Measurements from ENCODE around the gene RAPGEF3.

GRCh38 chr12:47762850-47763465, 4.3 kb upstream of the RAPGEF3 start:
- TF ChIP-seq, protein P1, sequence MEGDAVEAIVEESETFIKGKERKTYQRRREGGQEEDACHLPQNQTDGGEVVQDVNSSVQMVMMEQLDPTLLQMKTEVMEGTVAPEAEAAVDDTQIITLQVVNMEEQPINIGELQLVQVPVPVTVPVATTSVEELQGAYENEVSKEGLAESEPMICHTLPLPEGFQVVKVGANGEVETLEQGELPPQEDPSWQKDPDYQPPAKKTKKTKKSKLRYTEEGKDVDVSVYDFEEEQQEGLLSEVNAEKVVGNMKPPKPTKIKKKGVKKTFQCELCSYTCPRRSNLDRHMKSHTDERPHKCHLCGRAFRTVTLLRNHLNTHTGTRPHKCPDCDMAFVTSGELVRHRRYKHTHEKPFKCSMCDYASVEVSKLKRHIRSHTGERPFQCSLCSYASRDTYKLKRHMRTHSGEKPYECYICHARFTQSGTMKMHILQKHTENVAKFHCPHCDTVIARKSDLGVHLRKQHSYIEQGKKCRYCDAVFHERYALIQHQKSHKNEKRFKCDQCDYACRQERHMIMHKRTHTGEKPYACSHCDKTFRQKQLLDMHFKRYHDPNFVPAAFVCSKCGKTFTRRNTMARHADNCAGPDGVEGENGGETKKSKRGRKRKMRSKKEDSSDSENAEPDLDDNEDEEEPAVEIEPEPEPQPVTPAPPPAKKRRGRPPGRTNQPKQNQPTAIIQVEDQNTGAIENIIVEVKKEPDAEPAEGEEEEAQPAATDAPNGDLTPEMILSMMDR (IDR thresholded peaks at IDR 0.05; ENCODE audit: low read depth, low read length) = no peak
- TF ChIP-seq, protein P2, sequence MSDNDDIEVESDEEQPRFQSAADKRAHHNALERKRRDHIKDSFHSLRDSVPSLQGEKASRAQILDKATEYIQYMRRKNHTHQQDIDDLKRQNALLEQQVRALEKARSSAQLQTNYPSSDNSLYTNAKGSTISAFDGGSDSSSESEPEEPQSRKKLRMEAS (IDR thresholded peaks at IDR 0.05; ENCODE audit: low read depth, low read length) = no peak
- no peak for TF ChIP-seq POLR2A (IDR thresholded peaks at IDR 0.05; ENCODE audit: extremely low read depth, insufficient read length)
- no peak for TF ChIP-seq MYC (IDR thresholded peaks at IDR 0.05; ENCODE audit: low read depth, low read length)
